ENCODE measurements around the gene NHLRC4.

NHLRC4 gene, protein sequence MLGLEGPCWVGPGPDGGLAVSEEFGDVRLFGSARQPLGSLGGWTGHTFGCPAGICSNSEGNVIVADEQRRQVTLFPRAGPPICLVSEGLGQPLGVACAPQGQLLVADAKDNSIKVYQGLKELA

GRCh38 chr16:566475-567372 lies at the start of gene NHLRC4:
TSS of gene NHLRC4 (plus strand) at chr16:567005. CDS start at chr16:568048, 1,043 bp downstream.
- DNase-seq = no peak

DNA sequence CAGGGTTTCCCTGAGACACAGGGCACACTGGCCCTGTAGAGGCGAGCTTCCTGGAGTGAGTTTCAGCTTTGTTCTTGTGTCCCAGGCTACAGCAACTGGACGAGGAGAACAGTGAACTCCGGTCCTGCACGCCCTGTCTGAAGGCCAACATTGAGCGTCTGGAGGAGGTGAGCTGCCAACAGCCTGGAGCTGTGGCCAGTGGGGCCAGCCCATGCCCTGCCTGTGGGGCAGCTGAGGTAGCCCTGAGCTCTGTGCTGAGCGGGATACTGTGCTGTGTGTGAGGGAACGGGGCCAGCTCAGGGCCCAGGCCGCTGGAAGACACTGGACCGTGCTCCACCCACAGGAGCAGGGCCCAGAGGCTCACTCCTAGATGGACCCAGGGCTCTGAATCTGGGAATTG lies 47.9 kb upstream of the NHLRC4 start:
- no peak for DNase-seq

DNA sequence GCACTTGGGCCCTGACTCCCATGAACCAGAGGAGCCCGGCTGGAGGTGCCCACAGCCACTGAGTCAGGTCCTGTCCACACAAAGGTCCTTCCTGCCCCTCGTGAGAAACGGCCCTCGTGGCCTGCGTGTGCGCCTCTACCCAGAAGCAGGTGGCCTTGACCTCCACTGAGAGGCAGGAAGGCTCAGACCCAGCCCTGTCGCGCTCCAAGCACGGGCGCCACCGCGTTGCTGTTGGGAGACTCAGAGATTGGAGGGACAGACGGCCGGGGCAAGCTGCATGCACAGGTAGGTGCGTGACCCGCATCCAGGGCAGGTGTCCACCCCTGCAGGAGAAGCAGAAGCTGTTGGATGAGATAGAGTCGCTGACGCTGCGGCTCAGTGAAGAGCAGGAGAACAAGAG lies 47.4 kb upstream of the NHLRC4 start:
- DNase-seq = no peak

DNA sequence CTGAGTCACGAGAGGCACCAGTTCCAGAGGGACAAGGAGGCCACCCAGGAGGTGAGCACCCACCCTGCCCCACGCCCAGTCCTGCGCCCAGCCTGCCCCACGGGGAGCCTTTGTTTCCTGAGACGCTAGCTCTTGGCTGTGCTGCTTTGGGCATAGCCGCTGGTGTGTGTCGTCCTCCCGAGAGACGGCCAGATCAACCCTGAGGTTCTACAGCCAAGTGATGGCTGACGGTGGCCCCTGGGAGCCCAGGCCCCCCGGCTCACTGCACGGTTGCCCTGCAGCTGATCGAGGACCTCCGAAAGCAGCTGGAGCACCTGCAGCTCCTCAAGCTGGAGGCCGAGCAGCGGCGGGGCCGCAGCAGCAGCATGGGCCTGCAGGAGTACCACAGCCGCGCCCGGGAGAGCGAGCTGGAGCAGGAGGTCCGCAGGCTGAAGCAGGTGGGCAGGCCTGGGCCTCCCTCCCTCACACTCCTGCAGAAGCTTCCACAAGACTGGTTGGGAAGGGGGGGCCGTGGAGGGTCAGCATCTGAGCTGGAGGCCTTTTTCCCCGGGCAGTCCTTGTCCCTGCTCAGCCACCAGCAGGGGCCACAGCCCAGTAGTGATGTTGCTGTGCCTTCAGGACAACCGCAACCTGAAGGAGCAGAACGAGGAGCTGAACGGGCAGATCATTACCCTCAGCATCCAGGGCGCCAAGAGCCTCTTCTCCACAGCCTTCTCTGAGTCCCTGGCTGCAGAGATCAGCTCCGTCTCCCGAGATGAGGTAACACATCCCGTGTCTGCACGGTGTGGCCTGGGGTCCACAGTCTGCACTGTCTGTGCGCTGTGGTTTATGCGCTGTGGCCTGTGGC lies 46.7 kb upstream of the NHLRC4 start:
- DNase-seq = no peak

GRCh38 chr16:520847-521246 lies 46.0 kb upstream of the NHLRC4 start:
- no peak for DNase-seq

- DNase-seq = no peak
Measured at GRCh38 chr16:521381-522210, 45.2 kb upstream of the NHLRC4 start.

GRCh38 chr16:522320-523096 lies 44.3 kb upstream of the NHLRC4 start:
- no peak for DNase-seq

DNA sequence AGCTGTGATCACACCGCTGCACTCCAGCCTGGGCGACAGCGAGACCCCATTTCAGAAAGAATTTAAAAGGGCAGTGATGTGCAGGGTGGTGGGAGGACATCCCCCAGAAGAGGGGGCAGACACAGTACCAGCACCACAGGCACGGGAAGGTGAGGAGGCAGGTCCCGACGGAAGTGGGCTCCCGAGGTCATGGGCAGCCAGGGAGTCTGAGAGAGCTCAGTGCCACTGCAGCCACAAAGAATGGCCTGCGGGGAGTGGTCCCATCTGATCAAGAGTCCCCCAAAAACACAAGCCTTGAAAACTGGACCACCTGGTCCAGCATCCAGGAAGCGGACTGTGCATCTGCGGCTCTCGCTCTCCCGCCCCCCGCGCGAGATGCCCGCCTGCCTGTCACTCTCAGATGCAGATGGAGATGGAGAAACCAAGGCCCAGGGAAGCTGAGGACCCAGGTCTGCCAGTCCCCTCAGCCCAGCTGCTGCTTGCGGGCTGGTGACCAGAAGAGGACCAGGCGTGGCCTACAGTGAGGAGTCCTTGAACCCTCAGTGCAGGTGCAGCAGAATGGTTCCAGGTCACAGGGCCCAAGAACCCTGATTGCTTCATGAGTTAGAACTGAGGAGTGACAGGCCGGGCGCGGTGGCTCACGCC lies 43.6 kb upstream of the NHLRC4 start:
- DNase-seq = no peak

- DNase-seq = no peak
Measured at GRCh38 chr16:524274-525040, 42.3 kb upstream of the NHLRC4 start.

DNA sequence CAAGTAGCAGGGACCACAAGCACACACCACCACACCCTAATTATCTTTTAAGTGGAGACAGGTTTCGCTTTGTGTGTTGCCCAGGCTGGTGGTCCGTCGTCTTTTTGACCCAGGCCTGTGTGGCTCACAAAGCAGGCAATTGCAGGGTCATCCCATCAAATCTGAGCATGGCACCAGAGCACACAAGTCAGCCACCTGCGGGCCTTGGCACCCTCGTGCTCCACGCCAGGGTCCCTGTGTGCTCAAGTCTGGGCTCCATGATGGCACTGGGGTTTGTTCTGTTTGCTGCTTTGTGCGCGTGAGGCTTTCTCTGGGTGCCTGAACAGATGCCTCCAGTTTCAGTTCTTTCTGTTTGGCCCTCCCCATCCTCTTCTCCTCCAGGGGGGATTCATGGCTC lies 41.7 kb upstream of the NHLRC4 start:
- DNase-seq = no peak

- DNase-seq = no peak
Measured at GRCh38 chr16:525520-526180, 41.2 kb upstream of the NHLRC4 start.

DNA sequence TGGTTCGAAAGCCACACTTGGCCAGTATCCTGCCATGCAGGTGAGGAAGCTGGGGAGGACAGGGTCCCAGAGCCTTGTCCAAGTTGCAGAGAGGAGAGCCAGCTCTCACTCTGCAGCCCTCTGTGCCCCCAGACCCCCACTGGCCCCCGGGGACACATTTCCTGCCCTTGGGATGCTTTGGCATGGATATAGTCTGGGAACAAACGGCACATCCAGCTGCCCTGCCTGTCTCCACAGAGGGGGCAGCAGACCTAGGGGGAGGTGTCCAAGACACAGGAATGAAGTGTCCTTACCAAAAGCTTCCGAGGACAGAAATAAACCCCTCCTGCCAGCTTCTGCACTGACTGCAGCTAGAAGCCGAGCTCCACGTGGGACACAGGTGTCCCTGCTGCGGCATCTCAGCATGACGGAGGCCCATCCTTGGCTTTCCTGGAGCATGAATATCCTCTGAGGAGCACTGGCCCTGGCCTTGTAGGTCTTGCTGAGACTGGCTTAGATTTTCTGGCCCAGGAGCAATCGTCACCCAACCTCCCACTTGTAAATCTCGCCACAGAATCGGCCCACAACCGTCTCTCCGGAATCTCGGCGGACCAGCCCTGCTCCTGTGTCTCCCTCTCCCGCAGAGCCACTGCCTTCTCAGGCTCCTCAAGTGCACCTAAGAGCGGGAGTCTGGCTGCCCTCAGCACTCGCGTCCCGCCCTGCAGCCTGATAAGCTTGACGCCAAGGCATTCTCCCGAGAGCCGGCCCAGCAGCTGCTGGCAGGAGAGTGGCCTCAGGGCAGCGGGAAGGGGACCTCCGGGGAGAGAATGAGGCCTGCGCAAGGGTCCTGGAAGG lies 40.4 kb upstream of the NHLRC4 start:
- DNase-seq = no peak

GRCh38 chr16:527015-527903 lies 39.5 kb upstream of the NHLRC4 start, which contains the start of gene CAPN15:
TSS of gene CAPN15 (plus strand) at chr16:527712. CDS start at chr16:546839, 19,127 bp downstream.
- DNase-seq = peak in 1 of 2 experiments; percentile 51

GRCh38 chr16:528111-529011 lies 38.4 kb upstream of the NHLRC4 start:
- DNase-seq = no peak

- DNase-seq = no peak
Measured at GRCh38 chr16:529012-529575, 37.7 kb upstream of the NHLRC4 start.

GRCh38 chr16:530111-530817 lies 36.5 kb upstream of the NHLRC4 start:
- no peak for DNase-seq

All from cerebellar nuclear complex (tissue), 1 donor.